NCI-H1417 (cell line): Measurements from ENCODE around the gene ASTN2.
"Not testable (repeated sequence)": the region's sequence is repeated elsewhere in the genome, so short reads cannot be mapped to it uniquely, and the experiment has no call there.

Source experiments
- DNase-seq, 3 experiments: peaks; one replicate each; lab custom pipeline; 2025; lab: John Stamatoyannopoulos, UW

Gene ASTN2

GRCh38 chr9:116460026-116460425, 954.8 kb downstream of the ASTN2 start:
- DNase-seq: no peak

GRCh38 chr9:116459576-116459975, 955.3 kb downstream of the ASTN2 start:
- no peak for DNase-seq

- no peak for DNase-seq
Measured at GRCh38 chr9:116456490-116457088, 958.3 kb downstream of the ASTN2 start.

- DNase-seq: not testable (repeated sequence)
Measured at GRCh38 chr9:116454539-116454938, 960.3 kb downstream of the ASTN2 start.

- no peak for DNase-seq
Measured at GRCh38 chr9:116453785-116454184, 961.1 kb downstream of the ASTN2 start.

- DNase-seq: no peak
Measured at GRCh38 chr9:116452634-116453033, 962.2 kb downstream of the ASTN2 start.

GRCh38 chr9:116452227-116452626, 962.6 kb downstream of the ASTN2 start:
- DNase-seq: no peak

GRCh38 chr9:116451500-116452115, 963.2 kb downstream of the ASTN2 start:
- no peak for DNase-seq

- DNase-seq: no peak
Measured at GRCh38 chr9:116450378-116451139, 964.3 kb downstream of the ASTN2 start.

GRCh38 chr9:116449949-116450348, 964.9 kb downstream of the ASTN2 start:
- DNase-seq: no peak

GRCh38 chr9:116448431-116448830, 966.4 kb downstream of the ASTN2 start:
- no peak for DNase-seq

- no peak for DNase-seq
Measured at GRCh38 chr9:116447934-116448333, 966.9 kb downstream of the ASTN2 start.

- no peak for DNase-seq
Measured at GRCh38 chr9:116442528-116442927, 972.3 kb downstream of the ASTN2 start.

- DNase-seq: no peak
Measured at GRCh38 chr9:116437411-116438370, 977.2 kb downstream of the ASTN2 start.

GRCh38 chr9:116436121-116436520, 978.7 kb downstream of the ASTN2 start:
- no peak for DNase-seq

- no peak for DNase-seq
Measured at GRCh38 chr9:116435706-116436105, 979.2 kb downstream of the ASTN2 start.

- no peak for DNase-seq
Measured at GRCh38 chr9:116434314-116434713, 980.5 kb downstream of the ASTN2 start.

GRCh38 chr9:116432051-116432450, 982.8 kb downstream of the ASTN2 start:
- DNase-seq: no peak

GRCh38 chr9:116430849-116431248, 984.0 kb downstream of the ASTN2 start:
- DNase-seq: no peak

- no peak for DNase-seq
Measured at GRCh38 chr9:116425244-116425643, 989.6 kb downstream of the ASTN2 start.

GRCh38 chr9:116423149-116423548, 991.7 kb downstream of the ASTN2 start:
- no peak for DNase-seq
